Coronary artery (tissue), 2 donors: ENCODE results near the gene DCBLD1.

Source experiments
- DNase-seq: peaks from one replicate; pipeline ENCODE4 v3.0.0-alpha.2; 2017; ENCODE audit warnings: low spot score
- H3K27ac ChIP-seq, 2 donors: fragments of 200-600 bp; sonication (generic); one replicate each; pipeline ENCODE4 v1.5.1; 2016 to 2019
- H3K4me3 ChIP-seq: fragments of 200-600 bp; sonication (generic); 2 replicates; pipeline ENCODE4 v1.5.1; 2016; ENCODE audit warnings: mild to moderate bottlenecking, moderate library complexity
- TF ChIP-seq, protein P1 (sequence below): fragments of 200-600 bp; sonication (generic); IDR thresholded peaks from one replicate; pipeline ENCODE4 v1.5.1; 2019; ENCODE audit warnings: antibody characterized with exemption

The DCBLD1 gene

DNA sequence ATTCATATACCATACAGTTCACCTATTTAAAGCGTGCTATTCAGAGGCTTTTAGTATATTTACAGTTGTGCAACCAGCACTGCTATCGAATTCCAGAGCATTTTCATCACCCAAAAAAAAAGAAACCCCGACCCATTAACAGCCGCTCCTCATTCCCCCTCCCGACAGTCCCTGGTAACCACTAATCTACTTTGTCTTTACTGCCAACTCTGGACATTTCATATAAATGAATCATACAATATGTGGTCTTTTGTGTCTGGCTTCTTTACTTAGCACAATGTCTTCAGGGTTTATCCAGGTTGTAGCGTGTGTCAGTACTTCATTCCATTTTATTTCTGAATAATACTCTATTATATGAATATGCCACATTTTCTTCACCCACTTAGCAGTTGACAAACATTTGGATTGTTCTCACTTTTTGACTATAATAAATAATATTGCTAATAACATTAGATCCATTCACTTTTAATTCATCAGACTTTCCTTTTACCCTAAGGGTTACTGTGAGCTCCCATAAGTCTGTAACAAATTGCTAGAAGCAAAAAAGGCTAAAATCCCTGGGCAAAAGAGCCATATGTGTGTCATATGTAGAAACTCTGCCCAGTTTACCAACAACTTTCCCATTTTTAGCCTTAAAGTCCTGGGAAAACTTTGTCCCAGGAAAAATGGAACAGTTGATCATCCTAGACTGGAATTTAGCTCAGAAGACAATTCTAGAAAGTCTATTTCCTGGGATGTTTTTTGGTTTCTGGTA is 33.6 kb upstream of the DCBLD1 start:
- H3K27ac ChIP-seq = no peak overlapping the region
- TF ChIP-seq, protein P1, sequence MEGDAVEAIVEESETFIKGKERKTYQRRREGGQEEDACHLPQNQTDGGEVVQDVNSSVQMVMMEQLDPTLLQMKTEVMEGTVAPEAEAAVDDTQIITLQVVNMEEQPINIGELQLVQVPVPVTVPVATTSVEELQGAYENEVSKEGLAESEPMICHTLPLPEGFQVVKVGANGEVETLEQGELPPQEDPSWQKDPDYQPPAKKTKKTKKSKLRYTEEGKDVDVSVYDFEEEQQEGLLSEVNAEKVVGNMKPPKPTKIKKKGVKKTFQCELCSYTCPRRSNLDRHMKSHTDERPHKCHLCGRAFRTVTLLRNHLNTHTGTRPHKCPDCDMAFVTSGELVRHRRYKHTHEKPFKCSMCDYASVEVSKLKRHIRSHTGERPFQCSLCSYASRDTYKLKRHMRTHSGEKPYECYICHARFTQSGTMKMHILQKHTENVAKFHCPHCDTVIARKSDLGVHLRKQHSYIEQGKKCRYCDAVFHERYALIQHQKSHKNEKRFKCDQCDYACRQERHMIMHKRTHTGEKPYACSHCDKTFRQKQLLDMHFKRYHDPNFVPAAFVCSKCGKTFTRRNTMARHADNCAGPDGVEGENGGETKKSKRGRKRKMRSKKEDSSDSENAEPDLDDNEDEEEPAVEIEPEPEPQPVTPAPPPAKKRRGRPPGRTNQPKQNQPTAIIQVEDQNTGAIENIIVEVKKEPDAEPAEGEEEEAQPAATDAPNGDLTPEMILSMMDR = no peak
- H3K4me3 ChIP-seq = no peak overlapping the region
- DNase-seq = no peak

DNA sequence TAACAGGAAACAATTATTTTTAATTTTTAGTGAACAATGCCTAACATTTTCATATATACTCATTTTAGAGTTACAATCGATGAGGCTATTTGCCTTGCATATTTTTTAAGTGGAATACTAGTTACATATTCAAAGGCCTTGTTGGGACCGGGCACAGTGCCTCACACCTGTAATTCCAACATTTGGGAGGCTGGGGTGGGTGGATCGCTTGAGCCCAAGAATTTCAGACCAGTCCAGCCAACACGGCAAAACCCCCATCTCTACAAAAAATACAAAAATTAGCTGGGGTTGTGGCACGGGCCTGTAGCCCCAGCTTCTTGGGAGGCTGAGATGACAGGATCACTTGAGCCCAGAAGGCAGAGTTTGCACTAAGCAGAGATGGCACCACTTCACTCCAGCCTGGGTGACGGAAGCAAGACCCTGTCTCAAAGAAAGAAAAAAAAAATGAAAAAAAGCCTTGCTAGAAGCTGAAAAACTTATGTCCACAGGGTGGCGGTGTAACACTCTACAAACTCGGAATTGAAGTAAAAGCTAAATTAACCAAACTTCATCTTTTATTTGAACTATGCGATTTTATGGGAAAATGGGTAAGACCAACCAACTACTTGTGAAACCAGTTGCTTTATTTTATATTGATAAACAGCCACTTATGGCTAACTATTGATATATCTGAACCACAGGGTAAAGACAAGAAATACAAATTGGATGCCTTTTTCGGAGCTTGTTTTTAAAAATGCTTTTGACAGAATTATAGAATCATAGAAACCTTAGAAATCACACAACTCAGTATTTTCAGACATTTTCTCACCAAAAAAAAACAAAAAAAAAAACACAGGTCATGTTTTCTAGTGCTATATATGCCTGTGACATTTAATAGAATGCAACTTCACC is 32.7 kb upstream of the DCBLD1 start:
- TF ChIP-seq, protein P1 = peak; percentile 65
- no peak for DNase-seq

GRCh38 chr6:117451671-117452070 is 30.8 kb upstream of the DCBLD1 start:
- H3K4me3 ChIP-seq = no peak overlapping the region
- TF ChIP-seq, protein P1 = no peak
- H3K27ac ChIP-seq = no peak overlapping the region
- DNase-seq = no peak

More for the DNA sequence above, 32.7 kb upstream of the DCBLD1 start:
- H3K4me3 ChIP-seq = no peak overlapping the region
- no peak overlapping the region for H3K27ac ChIP-seq

DNA sequence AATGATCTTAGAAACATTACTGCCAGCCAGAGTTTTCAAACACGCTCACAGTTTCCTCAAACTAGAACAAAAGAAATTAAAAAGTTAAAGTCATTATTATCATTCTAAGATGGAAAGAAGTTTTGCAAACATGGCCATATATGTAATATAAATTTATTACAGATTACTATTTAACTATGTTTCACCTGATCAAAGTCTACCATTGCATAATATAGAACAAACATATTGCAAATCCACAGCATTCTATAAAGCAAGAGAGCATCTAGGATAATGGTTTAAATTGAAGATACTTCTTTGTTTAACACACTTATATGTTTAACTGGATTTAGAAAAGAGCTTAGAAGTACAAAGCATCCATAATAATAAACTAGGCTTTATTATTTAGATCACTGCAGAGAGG is 26.2 kb upstream of the DCBLD1 start:
- Histone ChIP-seq H3K27ac (no peak overlapping the region), H3K4me3 (no peak overlapping the region)
- no peak for DNase-seq
- TF ChIP-seq, protein P1 = no peak

DNA sequence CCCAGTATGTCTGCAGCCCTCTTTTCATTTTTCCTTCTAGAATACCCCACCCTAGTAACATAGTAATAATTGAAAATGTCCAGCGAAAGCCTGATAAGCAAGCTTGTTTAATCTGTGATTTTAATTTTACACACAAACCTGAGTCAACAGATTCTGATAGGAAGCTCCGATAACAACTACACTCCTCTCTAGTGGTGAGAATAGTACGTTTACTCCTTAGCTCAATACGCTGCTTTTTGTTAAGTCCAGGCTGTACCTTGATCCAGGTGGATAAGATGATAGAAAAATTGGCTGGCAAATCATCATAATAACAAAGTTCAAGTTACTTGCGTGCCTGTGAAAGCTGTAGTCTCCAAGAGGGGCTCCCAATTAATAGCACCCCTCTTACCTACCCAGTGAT is 25.5 kb upstream of the DCBLD1 start:
- no peak for DNase-seq
- TF ChIP-seq, protein P1 = no peak
- Histone ChIP-seq H3K4me3 (no peak overlapping the region), H3K27ac (no peak overlapping the region)

DNA sequence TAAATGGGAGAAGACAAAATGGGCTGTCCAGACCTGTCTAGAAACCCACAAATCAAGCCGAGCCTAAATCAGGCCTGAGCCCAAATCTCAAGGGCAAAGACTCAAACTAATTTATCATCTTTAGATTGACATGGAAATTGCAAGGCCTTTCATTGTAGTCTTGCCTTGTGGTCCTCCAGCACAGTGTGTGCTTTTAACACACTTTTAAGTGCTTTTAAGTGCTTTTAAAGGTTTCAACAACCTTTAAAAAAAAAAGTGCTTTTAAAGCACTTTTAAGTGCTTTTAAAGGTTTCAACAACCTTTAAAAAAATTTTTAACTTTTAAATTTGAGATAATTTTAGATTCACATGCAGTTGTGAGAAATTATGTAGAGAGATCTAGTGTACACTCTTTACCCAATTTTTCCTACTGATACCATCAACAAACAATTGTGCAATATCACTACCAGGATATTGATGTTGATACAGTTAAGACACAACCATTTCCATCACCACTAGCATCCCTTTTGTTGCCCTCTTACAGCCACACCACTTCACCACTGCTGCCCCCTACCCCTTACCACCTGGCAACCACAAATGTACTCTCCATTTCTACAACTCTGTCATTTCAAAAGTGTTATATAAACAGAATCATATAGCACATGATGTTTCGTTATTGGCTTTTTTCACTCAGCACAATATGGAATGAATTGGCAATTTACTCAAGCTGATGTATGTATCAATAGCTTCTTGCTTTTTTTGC is 23.1 kb upstream of the DCBLD1 start:
- Histone ChIP-seq H3K4me3 (no peak overlapping the region), H3K27ac (no peak overlapping the region)
- TF ChIP-seq, protein P1 = no peak
- DNase-seq = no peak
